ENCODE data around the gene LMNB1.

The LMNB1 gene

GRCh38 chr5:126855266-126855665, 78.3 kb downstream of the LMNB1 start:
- DNase-seq (ENCODE audit: low read depth): peak; percentile 24

GRCh38 chr5:126857472-126858410, 80.8 kb downstream of the LMNB1 start:
- DNase-seq (ENCODE audit: low read depth): no peak

- DNase-seq (ENCODE audit: low read depth): no peak
Measured at GRCh38 chr5:126858441-126858840, 81.5 kb downstream of the LMNB1 start.

GRCh38 chr5:126863402-126863801, 86.5 kb downstream of the LMNB1 start:
- no peak for DNase-seq (ENCODE audit: low read depth)

- DNase-seq (ENCODE audit: low read depth): no peak
Measured at GRCh38 chr5:126864042-126864688, 87.2 kb downstream of the LMNB1 start.

GRCh38 chr5:126865299-126865698, 88.4 kb downstream of the LMNB1 start:
- DNase-seq (ENCODE audit: low read depth): peak; percentile 79

GRCh38 chr5:126866851-126867636, 90.1 kb downstream of the LMNB1 start:
- no peak for DNase-seq (ENCODE audit: low read depth)

DNA sequence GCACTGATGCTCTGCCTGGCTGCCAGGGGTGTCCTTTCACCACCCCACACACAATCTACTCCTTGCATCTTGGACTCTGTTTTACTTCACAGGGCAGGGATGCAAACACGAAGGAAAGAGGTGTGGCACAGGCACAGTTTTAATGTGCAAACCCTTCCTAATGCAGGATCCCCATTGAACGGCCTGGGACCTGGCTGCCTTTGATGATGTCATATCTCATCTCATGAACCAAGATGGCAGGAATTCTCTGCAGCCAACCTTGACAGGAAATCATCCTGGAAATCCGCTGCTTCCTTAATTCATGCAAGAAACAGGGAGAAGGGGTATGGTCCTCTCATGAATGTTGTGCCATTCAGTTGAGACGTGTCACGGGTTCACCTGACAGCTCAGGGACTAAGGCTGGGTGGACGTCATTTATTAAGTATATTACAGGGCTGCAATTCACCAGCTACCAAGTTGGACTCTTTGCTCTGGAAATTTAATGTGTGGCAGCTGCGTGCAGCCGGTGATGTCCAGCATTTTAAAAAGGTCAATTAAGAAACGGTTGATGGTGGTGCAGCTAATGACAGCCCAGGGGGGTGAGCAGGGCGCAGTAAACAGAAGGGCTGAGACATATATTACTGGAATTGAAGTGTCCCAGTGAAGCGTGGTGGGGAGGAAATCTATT, 91.5 kb downstream of the LMNB1 start:
- DNase-seq (ENCODE audit: low read depth): no peak

GRCh38 chr5:126869005-126869451, 92.1 kb downstream of the LMNB1 start:
- peak; percentile 52 for DNase-seq (ENCODE audit: low read depth)

DNA sequence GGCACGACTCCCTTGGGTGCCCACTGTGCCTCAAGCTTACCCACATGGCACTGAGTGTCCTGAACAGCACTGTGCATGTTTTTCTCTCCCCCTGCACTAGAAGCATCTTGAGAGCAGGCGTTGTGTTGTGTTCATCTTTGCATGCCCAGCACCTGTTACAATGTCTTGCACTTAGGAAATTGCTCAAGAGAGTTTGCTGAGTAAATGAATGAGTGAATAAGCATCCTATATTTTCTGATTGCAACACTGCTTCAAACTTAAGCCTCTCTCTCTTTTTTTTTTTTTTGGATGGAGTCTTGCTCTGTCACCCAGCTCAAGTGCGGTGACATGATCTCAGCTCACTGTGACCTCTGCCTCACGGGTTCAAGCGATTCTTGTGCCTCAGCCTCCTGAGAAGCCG, 94.5 kb downstream of the LMNB1 start:
- peak; percentile 61 for DNase-seq (ENCODE audit: low read depth)

DNA sequence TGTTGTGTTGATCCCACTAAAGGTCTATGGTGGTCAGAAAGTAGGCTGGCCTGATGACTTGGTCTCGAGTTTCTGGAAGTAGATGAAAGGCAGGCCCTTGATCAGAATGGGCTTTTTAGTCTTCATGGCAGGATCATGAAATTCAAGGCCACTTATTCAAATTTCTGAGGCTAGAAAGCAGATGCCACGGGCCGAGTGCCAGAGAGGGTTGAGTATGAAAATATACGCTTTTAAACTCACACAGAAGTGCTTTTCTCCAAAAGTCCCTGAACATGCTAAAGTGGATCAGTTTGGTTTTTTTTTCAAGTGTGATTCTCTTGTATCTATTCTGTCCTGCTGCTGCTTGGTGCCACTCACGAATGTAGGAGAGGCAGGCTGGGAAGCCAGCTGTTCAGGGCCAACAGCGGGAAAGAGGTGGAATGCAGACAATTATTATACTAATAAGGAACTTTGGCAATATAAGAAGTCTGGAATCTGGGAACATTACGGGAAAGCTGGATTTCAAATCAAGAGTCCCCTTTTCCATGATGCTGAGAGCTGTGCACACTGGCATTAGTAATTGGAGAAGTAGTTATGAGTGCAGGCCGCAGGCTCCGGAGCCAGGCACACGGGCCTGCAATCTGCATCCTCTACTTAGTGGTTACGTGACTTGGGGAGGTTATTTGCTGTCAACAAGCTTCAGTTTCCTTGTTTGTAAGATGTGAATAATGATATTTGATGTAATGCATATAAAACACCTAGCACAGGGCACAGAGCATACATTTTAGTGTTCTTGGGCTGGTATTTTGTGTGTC, 95.8 kb downstream of the LMNB1 start:
- no peak for DNase-seq (ENCODE audit: low read depth)

DNA sequence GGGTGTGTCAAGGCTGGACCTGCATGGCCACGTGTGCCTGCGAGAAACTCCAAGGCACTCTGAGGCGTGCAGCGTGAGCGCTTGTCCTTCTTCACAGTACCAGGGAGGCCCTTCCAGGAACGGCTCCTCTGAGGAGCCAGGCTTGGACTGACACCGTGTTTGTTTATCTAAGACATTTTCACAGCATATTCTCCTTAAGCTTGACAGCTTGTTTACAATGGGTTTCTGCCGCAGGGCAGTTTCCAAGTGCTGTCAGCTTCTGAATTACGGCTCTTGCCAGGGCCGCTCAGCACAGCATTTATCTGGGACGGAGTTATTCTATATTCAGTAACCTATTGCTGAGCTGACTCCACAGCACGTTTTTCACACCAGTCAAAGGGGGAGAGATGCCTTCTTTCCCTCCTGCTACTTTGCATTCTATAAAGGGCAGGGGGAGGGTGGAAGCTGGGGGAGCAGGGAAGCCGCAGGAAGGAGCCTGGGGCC, 98.4 kb downstream of the LMNB1 start:
- peak; percentile 84 for DNase-seq (ENCODE audit: low read depth)

GRCh38 chr5:126877602-126878001, 100.7 kb downstream of the LMNB1 start:
- DNase-seq (ENCODE audit: low read depth): no peak

DNA sequence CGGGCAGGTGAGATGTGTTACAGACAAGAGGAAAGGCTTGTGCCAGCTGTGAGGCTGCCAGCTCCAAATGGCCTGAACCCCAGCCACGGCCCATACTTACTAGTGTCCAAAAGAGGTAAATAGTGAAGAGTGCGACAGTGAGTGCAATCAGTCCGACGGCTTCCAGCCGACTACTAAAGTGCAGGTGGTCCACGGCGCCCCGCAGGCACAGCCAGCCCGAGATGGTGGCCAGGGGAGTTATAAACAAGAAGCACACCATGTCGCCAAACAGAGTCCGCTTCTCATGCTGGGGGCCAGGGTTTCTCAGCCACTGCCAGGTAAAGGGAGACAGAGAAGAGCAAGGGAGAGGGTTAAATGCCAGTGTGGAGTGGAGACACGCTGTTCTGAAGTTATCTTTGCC, 101.1 kb downstream of the LMNB1 start:
- no peak for DNase-seq (ENCODE audit: low read depth)

DNA sequence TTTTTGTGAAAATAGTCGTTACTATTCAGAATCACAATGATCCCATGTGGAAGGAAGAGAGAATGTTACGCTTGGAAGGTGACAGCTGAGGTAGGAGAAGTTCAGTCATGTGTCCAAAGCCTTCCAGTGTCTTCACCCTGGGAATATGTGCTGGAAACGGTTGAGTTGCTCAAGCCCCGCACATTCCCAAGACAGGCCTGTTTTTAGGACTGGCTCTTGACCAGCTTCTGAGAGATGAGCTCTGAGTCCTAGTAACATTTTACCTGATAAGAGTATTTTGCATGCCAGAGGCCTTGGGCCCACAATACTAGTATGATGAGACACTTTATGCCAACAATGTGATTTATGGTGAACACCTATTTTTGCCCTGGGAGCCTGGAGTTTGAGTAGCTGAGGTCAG, 101.7 kb downstream of the LMNB1 start:
- no peak for DNase-seq (ENCODE audit: low read depth)

- no peak for DNase-seq (ENCODE audit: low read depth)
Measured at GRCh38 chr5:126881821-126882600, 105.1 kb downstream of the LMNB1 start.

DNA sequence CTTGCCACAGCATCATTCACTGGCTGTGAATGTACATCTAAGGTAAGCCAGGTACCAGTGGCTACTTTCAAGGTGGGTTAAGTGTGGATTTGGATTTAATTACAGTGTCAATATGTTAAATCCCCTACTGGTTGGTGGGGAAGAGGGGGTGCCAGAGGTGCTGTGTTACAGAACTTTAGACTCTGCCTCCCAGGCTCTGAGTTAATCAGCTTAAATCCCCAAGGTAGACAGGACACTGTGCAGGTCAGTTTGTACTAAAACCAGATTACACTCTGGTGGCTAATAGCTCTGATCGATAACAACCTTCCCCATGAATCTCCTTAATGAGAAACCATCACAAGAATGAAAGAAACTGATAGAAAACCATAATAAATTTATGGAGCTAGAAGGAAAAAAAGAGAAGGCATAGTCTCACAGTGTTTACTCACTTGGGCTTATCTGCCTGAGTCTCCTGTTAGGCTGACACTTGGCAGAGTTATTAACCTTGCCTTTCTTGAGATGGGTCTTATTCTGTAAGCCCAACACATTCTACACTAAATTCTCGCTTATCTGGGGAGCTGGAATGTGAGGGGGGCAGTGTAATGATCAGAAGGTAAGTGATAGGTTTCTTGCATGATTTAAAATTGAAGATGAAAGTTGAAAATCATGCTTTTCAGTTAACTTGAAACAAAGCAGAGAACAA, 106.8 kb downstream of the LMNB1 start:
- peak; percentile 39 for DNase-seq (ENCODE audit: low read depth)

DNA sequence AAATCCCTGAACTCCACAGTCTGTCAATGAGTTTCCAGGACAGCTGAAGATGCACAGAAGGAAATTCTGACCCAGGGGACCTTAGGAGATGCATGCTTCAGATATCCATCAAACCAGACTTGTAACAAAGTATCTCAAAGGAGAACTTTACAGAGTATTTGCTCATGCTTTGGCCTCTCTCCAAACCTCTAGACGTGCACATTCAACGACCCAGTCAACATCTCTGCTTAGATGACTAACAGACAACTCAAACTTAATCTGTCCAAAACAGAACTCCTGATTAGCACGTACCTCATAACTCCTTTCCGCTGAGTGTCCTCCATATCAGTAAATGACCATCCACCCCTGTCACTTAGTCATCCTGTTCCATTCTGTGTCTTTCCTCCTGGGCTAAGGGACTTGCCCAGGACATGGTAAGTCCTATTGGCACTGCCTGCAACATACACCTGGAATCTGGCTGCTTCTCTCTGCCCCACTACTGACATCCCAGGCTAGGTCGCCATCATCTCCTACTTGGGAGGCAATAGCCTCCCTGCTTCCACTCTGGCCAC, 107.4 kb downstream of the LMNB1 start:
- peak; percentile 96 for DNase-seq (ENCODE audit: low read depth)

Measured in iris pigment epithelial cell (primary cell).